ENCODE measurements around the gene HPSE.
"Not testable (repeated sequence)": the region's sequence is repeated elsewhere in the genome, so short reads cannot be mapped to it uniquely, and the experiment has no call there.

Gene HPSE

DNA sequence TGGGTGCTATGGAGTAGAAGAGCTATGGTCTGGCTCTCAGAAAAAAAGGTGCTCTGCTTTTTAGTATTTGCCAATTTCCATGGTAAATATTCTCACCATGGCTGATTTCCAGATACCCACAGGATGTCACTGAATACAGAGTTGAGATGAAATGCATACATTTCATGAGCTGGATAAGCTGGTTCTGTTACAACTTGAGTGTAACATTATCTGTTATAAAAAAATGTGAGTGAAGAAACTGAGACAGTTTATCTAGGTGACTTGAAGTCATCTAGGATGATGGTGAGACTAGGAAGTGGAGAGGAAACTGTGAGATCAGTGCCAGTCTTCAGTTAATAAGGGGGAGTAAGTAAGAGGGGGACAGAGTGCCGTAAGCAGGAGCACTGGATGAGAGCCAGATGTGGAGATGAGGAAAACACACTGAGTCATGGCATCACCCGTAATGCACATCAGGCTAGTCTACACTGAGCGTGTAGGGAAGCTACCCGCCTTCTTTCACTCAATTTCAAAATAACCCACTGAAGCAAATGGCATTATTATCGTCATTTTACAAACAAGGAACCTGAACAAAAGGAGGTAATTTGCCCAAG is 5.0 kb downstream of the HPSE start:
- peak; percentile 39 for DNase-seq

DNA sequence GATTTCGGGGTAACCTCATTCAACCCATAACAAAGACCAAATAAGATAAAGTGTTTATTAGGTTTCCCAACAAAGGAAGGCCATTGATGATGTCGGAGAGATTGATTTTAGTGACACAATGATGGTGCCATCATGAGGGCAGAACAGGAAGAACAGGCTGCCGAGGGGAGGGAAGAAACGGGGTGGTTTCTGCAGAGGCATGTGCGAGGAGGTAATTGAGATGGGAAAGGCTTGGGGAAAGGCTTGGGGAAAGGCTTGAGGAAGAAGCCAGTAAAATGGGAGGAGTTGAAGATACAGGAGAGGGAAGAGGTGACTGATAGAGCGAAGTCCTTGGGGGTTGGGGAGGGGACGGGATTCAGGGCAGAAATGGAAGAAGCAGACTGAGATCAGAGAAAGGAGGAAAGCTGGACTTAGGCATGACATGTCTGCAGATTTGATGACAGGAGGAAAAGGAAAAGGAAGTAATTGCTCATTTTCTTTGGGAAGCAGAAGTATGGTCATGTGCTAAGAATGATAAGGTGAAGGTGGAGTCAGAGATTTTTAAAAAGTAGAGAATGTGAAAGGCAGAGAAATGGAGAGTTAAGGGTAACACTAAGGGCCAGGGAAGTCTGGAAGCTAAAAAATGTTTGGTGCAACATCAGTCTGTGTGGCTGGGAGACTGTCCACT is 6.0 kb downstream of the HPSE start:
- DNase-seq: no peak

- no peak for DNase-seq
Measured at GRCh38 chr4:83326546-83326945, 8.1 kb downstream of the HPSE start.

- not testable (repeated sequence) for DNase-seq
Measured at GRCh38 chr4:83325306-83325705, 9.3 kb downstream of the HPSE start.

GRCh38 chr4:83323136-83323535 is 11.5 kb downstream of the HPSE start:
- DNase-seq: no peak

DNA sequence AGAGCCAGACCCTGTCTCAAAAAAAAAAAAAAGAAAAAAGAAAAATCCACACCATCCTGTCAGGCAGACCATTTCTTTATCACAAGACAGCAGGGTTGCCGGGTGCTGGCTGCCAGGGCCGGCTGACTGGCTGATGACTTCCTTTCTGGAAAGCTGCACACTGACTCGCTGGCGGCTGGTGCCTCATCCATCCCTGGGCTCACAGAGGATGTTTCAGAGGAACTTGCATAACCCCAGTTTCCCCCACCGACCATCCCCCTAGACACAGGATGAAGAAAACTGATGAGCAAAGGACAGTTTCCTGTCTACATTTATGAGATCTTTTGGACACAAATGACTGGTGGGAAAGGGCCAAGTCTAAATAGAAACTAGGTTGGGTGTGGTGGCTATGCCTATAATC is 14.1 kb downstream of the HPSE start:
- peak; percentile 79 for DNase-seq

GRCh38 chr4:83318666-83319065 is 16.0 kb downstream of the HPSE start:
- no peak for DNase-seq

- DNase-seq: no peak
Measured at GRCh38 chr4:83317671-83318070, 17.0 kb downstream of the HPSE start.

DNA sequence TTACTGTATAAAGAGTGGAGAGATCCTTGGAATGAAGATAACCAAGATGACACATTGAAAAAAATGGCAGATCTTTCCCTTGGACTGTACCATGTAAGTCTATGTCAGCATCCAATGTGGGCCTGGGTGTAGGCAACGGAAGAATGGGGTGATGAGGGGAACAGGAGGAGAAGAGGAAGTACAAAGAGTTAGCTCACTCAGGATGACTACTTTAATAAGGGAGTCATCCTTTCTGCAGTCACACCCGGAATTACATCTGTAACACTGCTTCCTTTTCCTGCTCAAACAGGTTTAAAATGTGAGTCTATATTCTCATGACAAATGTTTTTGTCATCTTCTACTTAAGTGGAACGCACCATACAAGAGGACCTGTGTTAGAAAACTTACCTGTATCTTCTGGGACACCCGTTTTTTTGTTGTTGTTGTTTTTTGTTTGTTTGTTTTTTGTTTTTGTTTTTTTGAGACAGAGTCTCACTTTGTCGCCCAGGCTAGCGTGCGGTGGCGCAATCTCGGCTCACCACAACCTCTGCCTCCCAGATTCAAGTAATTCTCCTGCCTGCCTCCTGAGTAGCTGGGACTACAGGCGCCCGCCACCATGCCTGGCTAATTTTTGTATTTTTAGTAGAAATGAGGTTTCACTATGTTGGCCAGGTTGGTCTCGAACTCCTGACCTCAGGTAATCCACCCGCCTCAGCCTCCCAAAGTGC is 18.0 kb downstream of the HPSE start:
- no peak for DNase-seq

DNA sequence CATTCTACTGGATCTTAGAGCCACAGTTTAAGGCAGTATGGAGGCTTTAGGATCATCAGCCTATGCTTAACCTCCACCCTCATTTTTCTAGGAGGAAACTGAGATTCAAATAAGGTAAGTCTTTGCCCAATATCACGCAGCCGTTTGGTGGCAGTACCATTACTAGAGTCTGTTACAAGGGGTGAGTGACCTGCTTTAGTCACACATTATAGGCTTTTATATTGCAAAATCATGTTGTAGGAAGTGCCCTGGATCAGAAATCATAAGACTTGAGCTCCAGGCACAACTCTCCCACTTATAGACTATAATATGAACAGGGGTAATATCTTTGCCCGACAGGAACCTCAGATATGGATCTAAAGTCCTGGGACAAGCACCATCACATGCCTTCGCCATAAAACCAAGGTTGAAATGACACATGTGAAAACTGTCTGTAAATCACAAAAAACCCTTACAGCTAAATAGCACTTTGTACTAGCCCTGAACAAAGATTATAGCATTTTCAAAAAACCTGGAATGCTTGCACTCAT is 19.2 kb downstream of the HPSE start:
- no peak for DNase-seq

DNA sequence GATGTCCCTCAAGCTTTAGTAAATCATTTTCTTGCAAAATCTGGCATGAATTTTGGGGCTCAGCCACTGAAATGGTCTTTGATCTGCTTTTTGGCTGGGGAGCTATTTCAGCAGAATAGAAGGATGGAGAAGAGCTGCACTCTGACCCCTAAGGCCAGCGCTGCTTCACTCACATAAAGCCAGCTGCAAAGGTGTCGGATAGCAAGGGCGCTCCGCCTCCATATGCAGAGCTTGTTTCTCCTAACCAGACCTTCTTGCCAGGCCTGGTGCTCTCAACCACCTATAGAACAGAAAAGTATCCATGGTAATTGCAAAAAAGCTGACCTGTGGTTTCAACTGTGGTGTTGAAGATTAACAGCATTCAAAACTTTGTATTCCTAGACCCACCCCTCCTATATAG is 26.0 kb downstream of the HPSE start:
- DNase-seq: no peak

- DNase-seq: no peak
Measured at GRCh38 chr4:83307920-83308319, 26.7 kb downstream of the HPSE start.

- no peak for DNase-seq
Measured at GRCh38 chr4:83305187-83305586, 29.5 kb downstream of the HPSE start.

DNA sequence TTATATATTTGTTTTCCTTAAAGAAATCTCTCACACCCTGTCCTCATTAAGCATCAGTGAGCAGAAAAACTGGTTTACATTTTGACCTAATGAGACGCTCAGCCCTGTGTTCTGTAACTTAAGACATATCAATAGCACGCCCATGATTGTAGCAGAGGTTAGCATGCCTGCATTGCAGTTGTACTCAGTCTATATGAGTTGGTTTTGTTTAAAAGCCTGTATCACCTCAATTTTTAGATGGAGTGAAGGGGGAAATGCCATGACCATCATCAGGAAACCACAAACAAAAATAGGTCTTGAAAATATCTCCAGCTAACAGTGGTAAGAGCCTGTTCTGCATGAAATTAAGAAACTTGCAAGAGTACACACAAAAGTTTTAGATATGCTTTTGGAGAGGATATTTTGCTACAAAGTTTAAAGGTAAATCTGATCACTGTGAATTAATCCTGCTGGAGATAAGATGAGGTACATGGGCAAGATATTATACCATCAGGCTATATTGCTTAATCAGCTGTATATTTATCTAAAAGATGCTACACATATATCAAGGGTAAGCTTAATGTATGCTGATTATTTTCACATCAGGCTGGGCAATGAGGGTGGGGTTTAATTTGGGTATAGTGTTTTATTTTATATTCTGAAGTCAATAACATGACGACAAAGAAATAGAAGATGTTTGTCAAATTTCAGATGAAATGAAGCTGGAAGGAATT is 36.9 kb downstream of the HPSE start:
- no peak for DNase-seq

- DNase-seq: no peak
Measured at GRCh38 chr4:83293305-83294046, 41.2 kb downstream of the HPSE start.

DNA sequence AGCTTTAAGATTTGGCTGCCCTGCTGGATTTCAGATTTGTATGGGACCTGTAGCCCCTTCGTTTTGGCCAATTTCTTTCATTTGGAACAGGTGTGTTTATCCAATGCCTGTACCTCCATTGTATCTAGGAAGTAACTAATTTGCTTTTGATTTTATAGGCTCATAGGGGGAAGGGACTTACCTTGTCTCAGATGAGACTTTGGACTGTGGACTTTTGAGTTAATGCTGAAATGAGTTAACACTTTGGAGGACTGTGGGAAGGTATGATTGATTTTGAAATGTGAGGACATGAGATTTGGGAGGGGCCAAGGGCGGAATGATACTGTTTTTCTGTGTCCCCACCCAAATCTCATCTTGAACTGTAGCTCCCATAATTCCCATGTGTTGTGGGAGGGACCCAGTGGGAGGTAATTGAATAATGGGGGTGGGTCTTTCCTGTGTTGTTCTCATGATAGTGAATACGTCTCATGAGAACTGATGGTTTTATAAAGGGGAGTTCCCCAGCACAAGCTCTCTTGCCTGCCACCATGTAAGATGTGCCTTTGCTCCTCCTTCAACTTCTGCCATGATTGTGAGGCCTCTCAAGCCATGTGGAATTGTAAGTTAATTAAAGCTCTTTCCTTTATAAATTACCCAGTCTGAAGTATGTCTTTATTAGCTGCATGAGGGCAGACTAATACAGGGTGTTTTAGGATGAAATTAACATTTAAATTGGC is 44.4 kb downstream of the HPSE start:
- DNase-seq: not testable (repeated sequence)

DNA sequence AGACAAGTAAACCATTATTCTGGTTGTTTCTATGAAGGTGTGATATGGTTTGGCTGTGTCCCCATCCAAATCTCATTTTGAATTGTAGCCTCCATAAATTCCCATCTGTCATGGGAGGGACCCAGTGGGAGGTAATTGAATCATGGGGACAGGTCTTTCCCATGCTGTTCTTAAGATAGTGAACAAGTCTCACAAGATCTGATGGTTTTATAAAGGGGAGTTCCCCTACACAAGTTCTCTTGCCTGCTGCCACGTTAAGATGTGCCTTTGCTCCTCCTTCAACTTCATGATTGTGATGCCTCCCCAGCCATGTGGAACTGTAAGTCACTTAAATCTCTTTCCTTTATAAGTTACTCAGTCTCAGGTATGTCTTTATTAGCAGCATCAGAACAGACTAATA is 46.3 kb downstream of the HPSE start:
- DNase-seq: not testable (repeated sequence)

GRCh38 chr4:83285055-83285407 is 49.6 kb downstream of the HPSE start:
- DNase-seq: peak; percentile 62

- peak; percentile 93 for DNase-seq
Measured at GRCh38 chr4:83284193-83285054, 50.2 kb downstream of the HPSE start, which contains the start of gene COQ2. TSS of gene COQ2 (minus strand) at chr4:83284798. CDS start at chr4:83284764, 34 bp downstream.

- DNase-seq: no peak
Measured at GRCh38 chr4:83283181-83283580, 51.5 kb downstream of the HPSE start.

GRCh38 chr4:83282049-83282535 is 52.6 kb downstream of the HPSE start:
- peak; percentile 65 for DNase-seq
